Activated T-cell treated with anti-CD3 and anti-CD28 coated beads, Interleukin-2, amount 50 U/mL, for 72 hours (primary cell): Measurements from ENCODE around the gene DCC. TPM values are rescaled to one million over a fixed set of nuclear protein-coding genes. Genes with fewer than 3 reads are reported as not detected.

Experiments
- ATAC-seq, 2 donors: fragments of 150-1000 bp; cut with Tn5 transposase; replicated peaks in 1 of 2; 2 replicates each; pipeline ENCODE4 v1.10.0; 2021; ENCODE audit warnings: moderate library complexity in 2 of 2, mild to moderate bottlenecking in 1 of 2
- DNase-seq, 2 donors: peaks; one replicate each; pipeline ENCODE4 v3.0.0; 2021 to 2022; ENCODE audit warnings: mixed read lengths in 1 of 2
- H3K27ac Mint-ChIP-seq: one replicate; pipeline ENCODE4 v1.8.0; 2022; ENCODE audit warnings: mild to moderate bottlenecking, moderate library complexity, mixed read lengths
- H3K27me3 Mint-ChIP-seq: one replicate; pipeline ENCODE4 v1.8.0; 2022; ENCODE audit warnings: low read depth, mixed read lengths
- H3K36me3 Mint-ChIP-seq, 2 donors: one replicate each; pipeline ENCODE4 v1.8.0; 2022; ENCODE audit warnings: mixed read lengths in 2 of 2, mild to moderate bottlenecking in 1 of 2; ENCODE audit not compliant: insufficient read depth in 2 of 2
- H3K4me1 Mint-ChIP-seq: one replicate; pipeline ENCODE4 v1.8.0; 2022; ENCODE audit warnings: low read depth, mixed read lengths
- H3K4me3 Mint-ChIP-seq, 2 donors: one replicate each; pipeline ENCODE4 v1.8.0; 2022; ENCODE audit warnings: mild to moderate bottlenecking in 2 of 2, mixed read lengths in 2 of 2, moderate library complexity in 2 of 2
- H3K9me3 Mint-ChIP-seq, 2 donors: one replicate each; pipeline ENCODE4 v1.8.0; 2022; ENCODE audit warnings: mixed read lengths in 2 of 2
- total RNA-seq, 2 donors: library from RNA; stranded (reverse); gene quantifications; one replicate each; pipeline ENCODE4 v1.2.3, GENCODE V29; 2022

The DCC gene
- total RNA-seq, 2 donors from 2014 or later, result not detected

- H3K27ac Mint-ChIP-seq, result no peak overlapping the region
- H3K9me3 Mint-ChIP-seq, result peaks cover 1 to 5% of the 10 kb centered on the region in 2 donors
- H3K4me1 Mint-ChIP-seq, result no peaks in the 10 kb centered on the region
- no peaks in the 10 kb centered on the region for H3K27me3 Mint-ChIP-seq
- DNase-seq (no peak), ATAC-seq (no peak)
- H3K36me3 Mint-ChIP-seq, result no peaks in the 10 kb centered on the region
- H3K4me3 Mint-ChIP-seq, result no peak overlapping the region
Measured at GRCh38 chr18:52441794-52442193, 101.8 kb downstream of the DCC start.

- no peaks in the 10 kb centered on the region for H3K27me3 Mint-ChIP-seq
- no peaks in the 10 kb centered on the region for H3K36me3 Mint-ChIP-seq
- H3K4me1 Mint-ChIP-seq, result no peaks in the 10 kb centered on the region
- no peak overlapping the region for H3K4me3 Mint-ChIP-seq
- H3K27ac Mint-ChIP-seq, result no peak overlapping the region
- H3K9me3 Mint-ChIP-seq, result peaks cover 1 to 3% of the 10 kb centered on the region in 2 donors
- no peak for DNase-seq
- ATAC-seq, result no peak
Measured at GRCh38 chr18:52442686-52443085, 102.7 kb downstream of the DCC start.

GRCh38 chr18:52451256-52451655 lies 111.3 kb downstream of the DCC start:
- H3K36me3 Mint-ChIP-seq, result no peaks in the 10 kb centered on the region
- peaks cover 0 to 5% of the 10 kb centered on the region in 2 donors for H3K9me3 Mint-ChIP-seq
- no peak overlapping the region for H3K4me3 Mint-ChIP-seq
- DNase-seq (no peak), ATAC-seq (no peak)
- no peaks in the 10 kb centered on the region for H3K4me1 Mint-ChIP-seq
- no peak overlapping the region for H3K27ac Mint-ChIP-seq
- no peaks in the 10 kb centered on the region for H3K27me3 Mint-ChIP-seq

DNA sequence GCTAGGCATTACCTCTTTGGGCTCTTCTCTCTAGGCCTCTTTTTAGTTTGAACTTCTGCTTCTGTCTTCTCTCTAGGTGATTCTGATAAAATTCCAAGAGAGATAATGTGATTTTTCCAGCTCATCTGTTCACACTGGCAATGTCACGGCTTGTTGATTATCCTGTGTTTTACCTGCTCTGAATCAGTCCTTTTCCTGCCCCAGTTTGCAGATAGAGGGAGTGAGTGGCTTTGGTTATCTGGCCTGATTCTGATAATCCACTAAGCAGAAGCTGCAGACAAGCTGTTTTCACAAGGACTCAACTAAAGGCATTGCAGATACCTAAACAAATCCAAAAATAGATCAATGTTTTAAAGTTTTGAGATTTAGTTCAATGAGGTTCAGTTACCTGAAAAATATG lies 111.9 kb downstream of the DCC start:
- H3K27ac Mint-ChIP-seq, result no peak overlapping the region
- H3K4me1 Mint-ChIP-seq, result no peaks in the 10 kb centered on the region
- DNase-seq (no peak), ATAC-seq (no peak)
- H3K36me3 Mint-ChIP-seq, result no peaks in the 10 kb centered on the region
- no peak overlapping the region for H3K4me3 Mint-ChIP-seq
- H3K9me3 Mint-ChIP-seq, result peaks cover 0 to 5% of the 10 kb centered on the region in 2 donors
- no peaks in the 10 kb centered on the region for H3K27me3 Mint-ChIP-seq

DNA sequence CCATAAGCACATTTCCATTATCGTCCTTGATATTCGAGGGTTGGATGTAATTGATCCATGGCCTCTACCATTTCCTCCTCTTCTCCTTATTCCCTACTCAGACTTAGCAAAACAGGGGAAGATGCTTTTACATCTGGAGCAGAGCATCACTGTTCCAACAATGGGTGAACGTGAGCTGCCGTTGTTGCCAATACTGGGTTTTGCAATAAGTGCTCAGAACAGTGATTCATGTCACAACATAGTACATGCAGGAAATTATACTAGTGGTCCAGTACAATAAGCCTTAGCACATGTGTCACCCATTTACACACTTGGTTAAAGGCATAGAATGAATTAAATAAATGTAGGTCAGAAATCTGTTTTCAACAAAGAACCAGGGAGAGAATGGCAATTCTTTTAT lies 112.4 kb downstream of the DCC start:
- H3K36me3 Mint-ChIP-seq, result no peaks in the 10 kb centered on the region
- no peak overlapping the region for H3K4me3 Mint-ChIP-seq
- ATAC-seq, result no peak
- no peaks in the 10 kb centered on the region for H3K27me3 Mint-ChIP-seq
- H3K27ac Mint-ChIP-seq, result no peak overlapping the region
- DNase-seq, result no peak
- H3K9me3 Mint-ChIP-seq, result peaks cover 0 to 5% of the 10 kb centered on the region in 2 donors
- H3K4me1 Mint-ChIP-seq, result no peaks in the 10 kb centered on the region

GRCh38 chr18:52459890-52460289 lies 119.9 kb downstream of the DCC start:
- Mint-ChIP-seq H3K4me1 (no peaks in the 10 kb centered on the region), H3K27me3 (no peaks in the 10 kb centered on the region), H3K36me3 (no peaks in the 10 kb centered on the region), H3K9me3 (peaks cover 5 to 6% of the 10 kb centered on the region in 2 donors), H3K4me3 (no peak overlapping the region), H3K27ac (no peak overlapping the region)
- ATAC-seq (no peak), DNase-seq (no peak)

DNA sequence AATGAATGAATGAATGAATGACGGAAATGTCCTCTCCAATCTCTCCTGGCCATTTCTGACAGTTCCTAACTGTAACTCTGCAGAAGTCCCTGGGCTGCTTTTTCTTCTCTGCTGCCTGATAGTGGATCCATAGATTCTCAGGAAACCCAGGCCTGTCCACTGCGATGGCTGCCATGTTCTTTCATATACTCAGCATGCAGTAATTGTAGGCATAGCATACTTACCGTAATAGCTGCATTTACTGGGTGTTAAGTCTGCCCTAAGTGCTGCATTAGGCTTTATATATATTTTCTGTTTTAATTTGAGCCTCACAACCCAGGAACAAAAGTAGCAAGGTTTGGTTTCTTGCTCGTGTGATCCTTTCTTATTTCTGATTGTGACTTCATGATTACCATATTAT lies 122.9 kb downstream of the DCC start:
- Mint-ChIP-seq H3K4me1 (no peaks in the 10 kb centered on the region), H3K4me3 (no peak overlapping the region), H3K9me3 (peaks cover 5 to 8% of the 10 kb centered on the region in 2 donors), H3K27me3 (no peaks in the 10 kb centered on the region), H3K36me3 (no peaks in the 10 kb centered on the region), H3K27ac (no peak overlapping the region)
- ATAC-seq (no peak), DNase-seq (no peak)

DNA sequence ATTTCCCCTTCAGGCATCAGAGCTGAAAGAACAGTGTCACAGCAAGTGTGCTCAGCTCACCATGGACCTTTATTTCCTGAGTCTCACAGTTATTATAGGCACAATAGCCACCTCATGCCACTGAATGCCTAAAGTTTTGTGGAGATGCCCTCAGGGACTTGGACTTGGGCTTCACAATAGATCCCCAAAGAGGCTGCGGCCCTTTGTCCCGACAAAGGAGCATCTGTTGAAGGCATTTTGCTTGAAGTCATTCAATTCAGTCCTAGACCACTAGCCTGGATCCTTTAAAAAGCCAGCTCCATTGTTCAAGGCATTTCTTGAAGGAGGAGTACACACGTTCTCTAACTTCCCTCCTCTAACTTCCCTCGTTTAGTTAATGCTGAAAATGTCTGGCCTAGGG lies 125.4 kb downstream of the DCC start:
- Mint-ChIP-seq H3K27me3 (no peaks in the 10 kb centered on the region), H3K4me3 (no peak overlapping the region), H3K9me3 (peaks cover 7 to 9% of the 10 kb centered on the region in 2 donors), H3K27ac (no peak overlapping the region), H3K4me1 (no peaks in the 10 kb centered on the region), H3K36me3 (no peaks in the 10 kb centered on the region)
- DNase-seq, result no peak
- ATAC-seq, result no peak

GRCh38 chr18:52468496-52468895 lies 128.5 kb downstream of the DCC start:
- Mint-ChIP-seq H3K36me3 (no peaks in the 10 kb centered on the region), H3K4me3 (no peak overlapping the region), H3K27ac (no peak overlapping the region), H3K27me3 (no peaks in the 10 kb centered on the region), H3K4me1 (no peaks in the 10 kb centered on the region), H3K9me3 (peaks cover 4 to 5% of the 10 kb centered on the region in 2 donors)
- DNase-seq, result no peak
- ATAC-seq, result no peak

GRCh38 chr18:52475325-52475724 lies 135.3 kb downstream of the DCC start:
- no peak for DNase-seq
- Mint-ChIP-seq H3K4me1 (no peaks in the 10 kb centered on the region), H3K36me3 (no peaks in the 10 kb centered on the region)

GRCh38 chr18:52481116-52481515 lies 141.1 kb downstream of the DCC start:
- ATAC-seq (no peak), DNase-seq (no peak)
- Mint-ChIP-seq H3K36me3 (no peaks in the 10 kb centered on the region), H3K4me1 (no peaks in the 10 kb centered on the region), H3K9me3 (peaks cover 2 to 4% of the 10 kb centered on the region in 2 donors), H3K27ac (no peak overlapping the region), H3K27me3 (no peaks in the 10 kb centered on the region), H3K4me3 (no peak overlapping the region)

More at GRCh38 chr18:52475325-52475724, 135.3 kb downstream of the DCC start:
- ATAC-seq, result no peak
- H3K27ac Mint-ChIP-seq, result no peak overlapping the region
- no peaks in the 10 kb centered on the region for H3K27me3 Mint-ChIP-seq
- H3K9me3 Mint-ChIP-seq, result peaks cover 0 to 4% of the 10 kb centered on the region in 2 donors
- no peak overlapping the region for H3K4me3 Mint-ChIP-seq

GRCh38 chr18:52484977-52485376 lies 145.0 kb downstream of the DCC start:
- Mint-ChIP-seq H3K27ac (no peak overlapping the region), H3K27me3 (no peaks in the 10 kb centered on the region), H3K4me3 (no peak overlapping the region), H3K9me3 (peaks cover 2 to 5% of the 10 kb centered on the region in 2 donors), H3K36me3 (no peaks in the 10 kb centered on the region), H3K4me1 (no peaks in the 10 kb centered on the region)
- ATAC-seq (no peak), DNase-seq (no peak)

DNA sequence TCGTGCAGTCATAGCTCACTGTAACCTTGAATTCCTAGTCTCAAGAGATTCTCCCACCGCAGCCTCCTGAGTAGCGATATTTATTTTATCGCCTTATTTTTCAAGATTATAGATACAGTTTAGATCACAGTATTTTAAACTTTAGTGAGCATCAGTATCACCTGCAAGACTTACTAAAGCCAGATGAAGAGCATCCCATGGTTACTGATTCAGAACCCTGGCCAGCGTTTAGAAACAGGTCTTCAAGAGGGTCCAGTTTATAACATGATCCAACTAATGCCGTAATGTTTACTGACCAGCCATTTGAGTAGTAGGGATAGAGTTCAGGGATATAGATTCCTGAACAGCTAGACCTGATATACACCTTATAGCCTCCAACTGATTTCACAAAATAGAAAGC lies 146.1 kb downstream of the DCC start:
- H3K4me3 Mint-ChIP-seq, result no peak overlapping the region

DNA sequence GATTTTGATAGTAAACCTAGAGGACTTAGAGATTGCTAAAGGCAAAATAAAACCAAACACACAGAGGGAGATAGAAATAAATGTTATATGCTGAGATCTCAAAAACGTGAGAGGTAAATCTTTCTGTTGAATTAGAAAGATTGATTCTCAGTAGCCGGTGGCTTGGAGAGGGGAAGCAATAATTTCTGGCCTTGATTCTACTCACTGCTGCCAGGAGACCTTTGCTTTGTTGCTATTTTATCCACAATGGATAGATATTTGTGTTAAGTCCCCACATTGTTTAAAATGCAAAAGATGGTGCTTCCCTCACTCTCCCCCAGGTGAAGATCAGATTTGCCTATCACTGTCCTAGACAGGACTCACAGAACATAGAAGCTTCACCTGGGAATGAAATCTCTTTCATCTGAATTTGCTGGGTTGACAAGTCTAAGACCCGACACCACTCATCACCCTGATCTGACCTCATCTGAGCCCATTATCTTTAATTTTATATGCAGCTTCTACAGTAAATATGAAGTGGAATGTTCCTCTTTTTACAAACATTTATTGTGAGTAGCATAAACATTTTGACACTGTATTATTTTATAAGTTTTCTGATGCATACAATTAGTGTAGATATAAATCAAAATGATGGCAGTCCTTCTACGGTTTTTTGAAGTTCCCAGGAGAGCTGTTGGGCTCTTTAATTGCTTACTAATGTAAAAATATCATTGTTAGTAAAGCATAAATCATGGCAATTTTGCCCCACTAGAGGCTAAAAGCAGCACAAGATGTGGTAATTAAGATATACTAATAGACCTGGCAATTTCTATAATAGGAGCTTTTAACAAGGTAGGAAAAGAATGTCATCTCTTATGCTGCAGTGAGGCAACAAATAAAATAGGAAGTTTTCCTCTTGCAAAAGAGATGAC lies 149.7 kb downstream of the DCC start:
- peaks cover 0 to 2% of the 10 kb centered on the region in 2 donors for H3K36me3 Mint-ChIP-seq
- H3K27me3 Mint-ChIP-seq, result no peaks in the 10 kb centered on the region
- no peak overlapping the region for H3K4me3 Mint-ChIP-seq
- peaks cover 3 to 6% of the 10 kb centered on the region in 2 donors for H3K9me3 Mint-ChIP-seq
- no peaks in the 10 kb centered on the region for H3K4me1 Mint-ChIP-seq
- no peak for ATAC-seq
- H3K27ac Mint-ChIP-seq, result no peak overlapping the region
- DNase-seq, result no peak

More for the DNA sequence above, 146.1 kb downstream of the DCC start:
- H3K4me1 Mint-ChIP-seq, result no peaks in the 10 kb centered on the region
- H3K9me3 Mint-ChIP-seq, result peaks cover 2 to 5% of the 10 kb centered on the region in 2 donors
- DNase-seq (no peak), ATAC-seq (no peak)
- H3K36me3 Mint-ChIP-seq, result no peaks in the 10 kb centered on the region
- no peak overlapping the region for H3K27ac Mint-ChIP-seq
- H3K27me3 Mint-ChIP-seq, result no peaks in the 10 kb centered on the region
